ENCODE results near the gene ABHD16B. TPM values are rescaled to one million over a fixed set of nuclear protein-coding genes. Genes with fewer than 3 reads are reported as not detected.

The ABHD16B gene
- polyA plus RNA-seq, 1 donor: not detected

DNA sequence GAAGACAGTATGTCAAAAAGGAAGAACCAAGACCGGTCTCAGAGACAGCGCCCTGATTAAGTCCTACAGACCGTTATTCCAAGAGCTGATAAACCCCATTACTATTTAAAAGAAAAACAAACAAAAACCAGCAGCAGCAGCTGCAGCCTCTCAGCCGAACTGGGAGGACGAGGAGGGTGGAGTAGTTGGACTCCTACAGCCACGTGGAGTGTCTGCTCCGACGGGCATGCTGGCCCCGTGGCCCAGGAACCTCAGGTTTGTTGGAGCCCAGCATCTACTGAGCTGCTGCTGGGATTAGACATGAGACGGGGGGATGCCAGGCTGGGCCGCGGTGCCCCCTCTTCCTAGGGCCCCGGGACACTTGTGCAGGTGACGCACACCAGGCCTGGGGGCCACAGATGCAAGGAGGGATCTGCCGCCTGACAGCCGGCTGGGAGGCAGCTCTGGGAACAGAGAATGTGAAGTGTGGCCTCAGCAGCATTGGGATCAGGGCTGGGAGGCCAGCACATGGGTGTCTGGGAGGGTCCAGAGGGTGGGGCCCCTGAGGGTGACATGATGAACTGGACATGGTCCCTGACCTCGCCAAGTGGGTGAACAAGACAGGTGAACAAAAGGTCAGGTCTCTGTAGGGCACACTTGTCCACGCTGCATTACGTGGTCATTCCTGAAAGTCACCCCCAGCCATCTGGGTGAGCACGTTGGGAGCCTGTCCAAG is 27.4 kb upstream of the ABHD16B start:
- no peak overlapping the region for H3K27ac ChIP-seq (ENCODE audit: low read length)
- WGBS (ENCODE audit: insufficient coverage, low lambda C conversion rate): 37% methylated on average over 3 of the region's 20 CpGs
- peaks cover 43% of the 10 kb centered on the region for H3K27me3 ChIP-seq (ENCODE audit: control insufficient read depth, insufficient read depth, low read length)
- no peak overlapping the region for H3K4me3 ChIP-seq (ENCODE audit: low read length)
- peaks cover 4% of the 10 kb centered on the region for H3K9me3 ChIP-seq (ENCODE audit: control insufficient read depth, low read depth, low read length)
- no peaks in the 10 kb centered on the region for H3K36me3 ChIP-seq (ENCODE audit: control insufficient read depth, insufficient read depth, low read length)
- H3K4me1 ChIP-seq (ENCODE audit: control insufficient read depth, insufficient read depth, low read length): peaks cover 23% of the 10 kb centered on the region
- DNase-seq: no peak

DNA sequence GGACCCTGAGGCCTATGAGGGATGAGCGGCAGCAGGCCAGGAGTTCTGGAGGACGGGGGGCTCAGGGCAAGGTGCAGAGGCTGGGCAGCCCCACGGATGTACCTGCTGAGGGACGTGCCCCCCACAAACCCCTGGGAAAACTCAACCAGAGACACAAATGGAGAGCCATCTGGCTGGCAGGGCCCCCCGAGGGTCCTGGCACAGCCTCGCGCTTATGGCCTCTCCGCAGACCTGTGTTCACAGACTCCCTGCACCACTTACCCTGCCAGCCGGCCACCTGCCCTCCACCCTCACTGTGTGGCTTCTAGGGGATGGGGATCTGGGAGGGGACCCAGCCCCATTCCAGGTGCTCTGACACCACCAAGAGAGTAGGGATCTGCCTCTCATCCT is 26.8 kb upstream of the ABHD16B start:
- no peak for DNase-seq
- Histone ChIP-seq H3K36me3 (ENCODE audit: control insufficient read depth, insufficient read depth, low read length) (no peaks in the 10 kb centered on the region), H3K9me3 (ENCODE audit: control insufficient read depth, low read depth, low read length) (peaks cover 4% of the 10 kb centered on the region), H3K27ac (ENCODE audit: low read length) (no peak overlapping the region), H3K4me1 (ENCODE audit: control insufficient read depth, insufficient read depth, low read length) (peaks cover 23% of the 10 kb centered on the region), H3K4me3 (ENCODE audit: low read length) (no peak overlapping the region), H3K27me3 (ENCODE audit: control insufficient read depth, insufficient read depth, low read length) (peaks cover 38% of the 10 kb centered on the region)
- no CpG with 5 or more reads among the region's 9 CpGs for WGBS (ENCODE audit: insufficient coverage, low lambda C conversion rate)

DNA sequence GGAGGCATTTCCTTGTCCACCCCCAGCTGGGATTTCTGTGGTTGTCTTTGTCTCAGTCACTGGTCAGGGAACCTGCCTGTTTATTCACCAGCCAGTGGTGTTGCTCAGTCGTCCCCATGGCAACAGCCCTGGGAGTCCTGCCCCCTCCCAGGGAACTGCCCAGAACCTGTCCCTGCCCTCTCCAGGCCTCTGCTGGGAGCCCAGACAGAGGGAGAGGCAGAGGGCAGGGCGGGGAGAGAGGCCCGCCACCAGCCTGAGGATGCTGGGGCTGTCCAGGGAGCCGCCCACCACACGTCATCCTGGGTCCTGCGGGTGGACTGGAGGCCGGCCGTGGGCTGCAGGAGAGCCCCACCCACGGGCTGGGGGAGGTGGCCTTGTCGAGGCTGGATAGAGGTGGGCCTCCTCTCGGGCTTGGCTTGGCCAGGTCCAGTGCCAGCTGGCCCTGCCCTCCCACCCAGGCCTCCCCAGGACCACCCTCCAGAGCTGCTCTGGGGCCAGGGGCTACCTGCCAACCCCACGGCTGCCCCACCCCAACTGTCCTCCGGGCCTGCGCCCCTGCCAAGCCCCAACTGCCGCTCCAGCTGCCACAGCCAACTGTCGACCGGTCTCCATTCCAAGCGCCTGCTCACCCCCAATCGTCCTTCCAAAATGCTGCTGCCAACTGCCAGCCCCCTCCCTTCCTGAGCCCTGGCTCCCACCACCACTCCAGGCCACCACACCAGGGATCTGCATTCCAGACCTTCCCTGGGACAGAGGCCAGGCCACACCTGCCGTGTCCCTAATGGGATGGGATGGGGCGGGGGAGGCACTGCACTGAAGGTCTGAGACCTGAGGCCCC is 26.1 kb upstream of the ABHD16B start:
- no CpG with 5 or more reads among the region's 21 CpGs for WGBS (ENCODE audit: insufficient coverage, low lambda C conversion rate)

DNA sequence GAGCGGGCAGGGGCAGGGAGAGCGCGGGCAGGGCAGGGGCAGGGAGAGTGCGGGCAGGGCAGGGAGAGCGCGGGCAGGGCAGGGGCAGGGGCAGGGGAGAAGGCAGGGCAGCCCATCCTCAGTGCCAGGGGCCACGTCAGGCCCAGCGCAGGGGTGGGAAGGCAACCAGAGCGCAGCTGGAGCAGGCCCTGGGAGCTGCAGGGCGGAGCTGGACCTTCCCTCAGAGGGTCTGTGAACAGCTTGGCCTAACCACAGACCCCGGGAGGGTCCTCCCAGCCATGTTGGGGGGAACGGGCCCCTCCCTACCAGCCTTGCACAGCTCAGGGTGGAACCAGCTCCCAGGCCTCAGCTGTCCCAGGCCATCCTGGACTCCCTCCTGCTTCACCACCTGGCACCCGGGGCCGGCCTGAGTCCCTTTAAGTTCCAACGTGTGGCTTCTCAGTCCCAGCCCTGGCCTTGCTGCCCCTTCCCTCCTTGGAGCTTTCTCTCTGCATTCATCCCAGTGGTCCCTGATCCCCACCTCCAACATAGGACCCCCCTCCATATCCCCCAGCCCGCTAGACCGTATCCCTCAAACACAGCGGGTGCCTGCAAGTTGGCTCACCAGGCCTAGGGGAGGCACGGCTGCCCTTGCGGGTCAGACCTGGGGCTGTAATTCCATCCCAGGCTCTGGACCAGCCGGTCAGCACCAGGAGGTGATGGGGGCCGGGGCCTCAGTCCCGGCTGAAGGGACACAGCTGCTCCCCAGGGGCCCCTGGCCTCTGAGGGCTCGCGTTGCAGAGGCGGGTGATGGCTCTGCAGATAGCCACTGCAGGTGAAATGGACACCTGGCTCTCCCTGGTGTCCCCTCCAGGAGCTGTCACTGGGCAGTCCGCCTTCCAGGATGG is 24.6 kb upstream of the ABHD16B start:
- Histone ChIP-seq H3K9me3 (ENCODE audit: control insufficient read depth, low read depth, low read length) (peaks cover 4% of the 10 kb centered on the region), H3K36me3 (ENCODE audit: control insufficient read depth, insufficient read depth, low read length) (no peaks in the 10 kb centered on the region), H3K4me3 (ENCODE audit: low read length) (no peak overlapping the region), H3K4me1 (ENCODE audit: control insufficient read depth, insufficient read depth, low read length) (peaks cover 17% of the 10 kb centered on the region), H3K27me3 (ENCODE audit: control insufficient read depth, insufficient read depth, low read length) (peaks cover 31% of the 10 kb centered on the region), H3K27ac (ENCODE audit: low read length) (no peak overlapping the region)
- DNase-seq: no peak
- WGBS (ENCODE audit: insufficient coverage, low lambda C conversion rate): no CpG with 5 or more reads among the region's 27 CpGs

More for the DNA sequence above, 26.1 kb upstream of the ABHD16B start:
- Histone ChIP-seq H3K36me3 (ENCODE audit: control insufficient read depth, insufficient read depth, low read length) (no peaks in the 10 kb centered on the region), H3K27ac (ENCODE audit: low read length) (no peak overlapping the region), H3K27me3 (ENCODE audit: control insufficient read depth, insufficient read depth, low read length) (peaks cover 31% of the 10 kb centered on the region), H3K9me3 (ENCODE audit: control insufficient read depth, low read depth, low read length) (peaks cover 4% of the 10 kb centered on the region), H3K4me1 (ENCODE audit: control insufficient read depth, insufficient read depth, low read length) (peaks cover 17% of the 10 kb centered on the region), H3K4me3 (ENCODE audit: low read length) (no peak overlapping the region)
- DNase-seq: peak; percentile 69 to 77

DNA sequence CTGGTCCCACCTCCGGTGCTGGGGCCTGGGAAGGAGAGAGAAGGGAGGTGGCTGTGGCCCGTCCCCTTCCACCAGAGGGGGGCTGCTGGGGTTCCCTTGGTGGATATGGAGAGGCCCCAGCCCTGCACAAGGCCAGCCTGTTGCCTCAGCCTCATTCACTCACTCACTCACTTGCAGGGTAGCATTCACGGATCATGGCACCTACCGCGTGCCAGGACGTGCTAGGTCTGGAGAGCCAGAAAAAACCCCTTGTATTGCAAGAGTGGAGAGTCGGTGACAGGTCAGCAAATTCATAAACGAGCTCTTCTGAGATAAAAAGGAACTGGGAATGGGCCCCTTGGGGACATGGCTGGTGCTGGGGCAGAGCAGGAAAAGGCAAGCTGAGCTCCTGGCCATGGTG is 23.8 kb upstream of the ABHD16B start:
- Histone ChIP-seq H3K27me3 (ENCODE audit: control insufficient read depth, insufficient read depth, low read length) (peaks cover 29% of the 10 kb centered on the region), H3K4me3 (ENCODE audit: low read length) (no peak overlapping the region), H3K4me1 (ENCODE audit: control insufficient read depth, insufficient read depth, low read length) (peaks cover 14% of the 10 kb centered on the region), H3K27ac (ENCODE audit: low read length) (no peak overlapping the region), H3K9me3 (ENCODE audit: control insufficient read depth, low read depth, low read length) (peaks cover 4% of the 10 kb centered on the region), H3K36me3 (ENCODE audit: control insufficient read depth, insufficient read depth, low read length) (no peaks in the 10 kb centered on the region)
- no CpG with 5 or more reads among the region's 8 CpGs for WGBS (ENCODE audit: insufficient coverage, low lambda C conversion rate)
- peak in 1 of 2 donors; percentile 1 for DNase-seq

DNA sequence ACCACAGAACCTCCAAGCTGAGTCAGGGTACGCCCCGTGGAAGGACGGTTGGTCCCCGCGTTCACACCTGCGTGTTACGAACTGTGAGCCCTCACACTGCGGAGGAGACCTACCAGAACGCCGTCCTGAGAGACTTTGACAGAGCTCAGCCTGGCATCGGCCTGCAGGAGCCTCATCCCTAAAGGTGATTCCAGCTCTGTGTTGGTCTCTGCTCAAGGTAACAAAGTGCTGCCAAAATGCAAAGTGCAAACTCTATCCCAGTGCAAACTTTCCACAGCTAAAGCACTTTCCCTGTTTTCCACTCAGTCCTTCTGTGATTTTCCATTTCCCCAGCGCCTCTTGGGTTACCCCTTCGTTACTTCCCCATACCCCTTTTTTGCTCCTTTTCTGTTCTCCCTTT is 21.7 kb upstream of the ABHD16B start:
- Histone ChIP-seq H3K4me3 (ENCODE audit: low read length) (no peak overlapping the region), H3K36me3 (ENCODE audit: control insufficient read depth, insufficient read depth, low read length) (no peaks in the 10 kb centered on the region), H3K27ac (ENCODE audit: low read length) (no peak overlapping the region), H3K27me3 (ENCODE audit: control insufficient read depth, insufficient read depth, low read length) (peaks cover 23% of the 10 kb centered on the region), H3K4me1 (ENCODE audit: control insufficient read depth, insufficient read depth, low read length) (peaks cover under 1% of the 10 kb centered on the region), H3K9me3 (ENCODE audit: control insufficient read depth, low read depth, low read length) (peaks cover 4% of the 10 kb centered on the region)
- DNase-seq: no peak
- WGBS (ENCODE audit: insufficient coverage, low lambda C conversion rate): 60% methylated on average over 1 of the region's 13 CpGs

DNA sequence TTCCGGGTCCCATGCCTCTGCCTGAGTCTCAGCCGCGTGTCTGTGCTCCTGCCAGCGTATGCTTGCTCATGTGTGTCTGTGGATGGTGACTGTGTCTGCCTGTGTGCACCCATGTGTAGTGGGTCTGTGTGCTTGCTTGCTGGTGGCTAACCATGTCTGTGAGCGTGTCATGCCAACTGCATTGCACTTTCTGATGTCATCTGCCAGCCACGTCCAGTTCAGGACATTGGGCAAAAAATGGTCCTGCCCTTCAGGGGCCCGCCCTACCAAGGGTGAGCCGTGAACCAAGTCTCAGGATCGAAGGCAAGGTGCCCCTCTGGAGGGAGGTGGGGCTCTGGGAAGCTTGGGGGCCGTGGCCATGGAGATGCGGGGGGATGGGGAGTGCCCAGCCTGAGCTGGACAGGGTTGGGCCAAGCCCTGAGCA is 20.9 kb upstream of the ABHD16B start:
- Histone ChIP-seq H3K27ac (ENCODE audit: low read length) (no peak overlapping the region), H3K27me3 (ENCODE audit: control insufficient read depth, insufficient read depth, low read length) (peaks cover 29% of the 10 kb centered on the region), H3K4me3 (ENCODE audit: low read length) (no peak overlapping the region), H3K9me3 (ENCODE audit: control insufficient read depth, low read depth, low read length) (no peaks in the 10 kb centered on the region), H3K36me3 (ENCODE audit: control insufficient read depth, insufficient read depth, low read length) (no peaks in the 10 kb centered on the region), H3K4me1 (ENCODE audit: control insufficient read depth, insufficient read depth, low read length) (no peaks in the 10 kb centered on the region)
- no peak for DNase-seq
- WGBS (ENCODE audit: insufficient coverage, low lambda C conversion rate): no CpG with 5 or more reads among the region's 11 CpGs

DNA sequence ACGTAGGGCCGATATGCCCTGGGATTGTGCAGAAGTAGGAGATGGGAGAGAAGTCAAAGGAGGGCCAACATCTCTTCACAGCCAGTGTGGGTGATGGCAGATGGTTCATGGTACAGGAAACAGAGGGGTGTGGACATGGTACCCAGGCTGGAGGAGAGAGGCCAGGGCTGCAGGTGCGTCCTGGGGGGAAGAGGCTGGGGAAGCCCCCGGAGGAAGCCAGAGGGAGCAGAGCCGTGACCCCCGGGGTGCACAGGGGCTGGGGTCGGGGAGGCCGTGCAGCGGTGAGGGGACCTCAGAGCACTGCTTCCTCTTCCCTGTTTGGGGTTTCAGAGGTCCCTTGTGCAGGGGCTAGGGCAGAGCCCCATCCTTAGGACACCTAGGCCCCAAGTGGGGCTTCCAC is 19.0 kb upstream of the ABHD16B start:
- H3K36me3 ChIP-seq (ENCODE audit: control insufficient read depth, insufficient read depth, low read length): no peaks in the 10 kb centered on the region
- peaks cover 5% of the 10 kb centered on the region for H3K4me1 ChIP-seq (ENCODE audit: control insufficient read depth, insufficient read depth, low read length)
- no peak for DNase-seq
- H3K27ac ChIP-seq (ENCODE audit: low read length): no peak overlapping the region
- no peaks in the 10 kb centered on the region for H3K9me3 ChIP-seq (ENCODE audit: control insufficient read depth, low read depth, low read length)
- H3K27me3 ChIP-seq (ENCODE audit: control insufficient read depth, insufficient read depth, low read length): peaks cover 42% of the 10 kb centered on the region
- WGBS (ENCODE audit: insufficient coverage, low lambda C conversion rate): 100% methylated on average over 2 of the region's 9 CpGs
- H3K4me3 ChIP-seq (ENCODE audit: low read length): no peak overlapping the region

DNA sequence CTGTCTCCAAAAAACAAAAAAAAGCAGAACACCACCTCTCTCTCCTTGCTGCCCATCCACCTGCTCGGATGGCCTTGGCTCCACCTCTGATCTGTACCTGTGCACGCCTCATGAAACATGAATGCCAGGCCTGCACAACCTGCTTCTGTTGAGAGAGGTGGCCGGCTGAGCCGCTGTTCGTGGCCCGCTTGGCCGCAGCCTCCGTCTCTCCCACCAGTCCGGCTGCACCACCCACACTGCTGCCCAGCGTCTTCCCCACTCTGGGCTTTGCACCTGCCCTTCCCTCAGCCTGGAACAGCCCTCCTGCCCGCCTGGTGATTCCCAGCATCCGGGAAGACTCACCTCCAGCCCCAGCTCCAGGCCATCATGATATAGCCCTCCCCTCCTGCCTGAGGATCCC is 18.1 kb upstream of the ABHD16B start:
- WGBS (ENCODE audit: insufficient coverage, low lambda C conversion rate): no CpG with 5 or more reads among the region's 12 CpGs
- Histone ChIP-seq H3K36me3 (ENCODE audit: control insufficient read depth, insufficient read depth, low read length) (no peaks in the 10 kb centered on the region), H3K4me1 (ENCODE audit: control insufficient read depth, insufficient read depth, low read length) (peaks cover 7% of the 10 kb centered on the region), H3K9me3 (ENCODE audit: control insufficient read depth, low read depth, low read length) (no peaks in the 10 kb centered on the region), H3K27ac (ENCODE audit: low read length) (no peak overlapping the region), H3K27me3 (ENCODE audit: control insufficient read depth, insufficient read depth, low read length) (peaks cover 47% of the 10 kb centered on the region), H3K4me3 (ENCODE audit: low read length) (no peak overlapping the region)
- no peak for DNase-seq

DNA sequence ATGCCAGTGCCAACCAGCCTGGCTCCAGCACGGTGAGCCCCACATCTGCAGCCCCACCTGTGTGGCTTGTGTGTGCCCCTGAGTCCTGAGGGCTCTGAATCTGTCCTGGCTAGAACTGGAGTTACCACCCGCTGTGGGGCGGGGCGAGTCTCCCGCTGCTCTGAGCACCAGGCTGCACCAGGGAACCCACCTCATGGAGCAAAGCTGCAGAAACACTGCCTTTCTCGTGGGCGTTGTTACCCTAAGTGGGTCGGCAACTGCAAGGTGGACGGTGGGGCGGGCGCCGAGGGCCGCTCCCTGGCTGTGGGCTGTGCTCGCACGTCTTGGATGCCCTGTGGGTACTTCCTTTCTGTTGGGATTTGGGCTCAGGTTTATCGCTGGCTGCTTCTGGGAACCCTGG is 17.5 kb upstream of the ABHD16B start:
- H3K36me3 ChIP-seq (ENCODE audit: control insufficient read depth, insufficient read depth, low read length): no peaks in the 10 kb centered on the region
- H3K4me1 ChIP-seq (ENCODE audit: control insufficient read depth, insufficient read depth, low read length): peaks cover 7% of the 10 kb centered on the region
- H3K4me3 ChIP-seq (ENCODE audit: low read length): no peak overlapping the region
- no peaks in the 10 kb centered on the region for H3K9me3 ChIP-seq (ENCODE audit: control insufficient read depth, low read depth, low read length)
- peaks cover 52% of the 10 kb centered on the region for H3K27me3 ChIP-seq (ENCODE audit: control insufficient read depth, insufficient read depth, low read length)
- DNase-seq: peak in 1 of 2 donors; percentile 1
- no peak overlapping the region for H3K27ac ChIP-seq (ENCODE audit: low read length)
- WGBS (ENCODE audit: insufficient coverage, low lambda C conversion rate): no CpG with 5 or more reads among the region's 16 CpGs
